Measurements from ENCODE around the gene MAP4K4.
"Not testable (repeated sequence)": the region's sequence is repeated elsewhere in the genome, so short reads cannot be mapped to it uniquely, and the experiment has no call there.

Gene MAP4K4

GRCh38 chr2:101930019-101930418 lies 232.5 kb downstream of the MAP4K4 start:
- Histone ChIP-seq H3K9me3 (ENCODE audit: insufficient read depth, low read depth, low read length) (peaks cover 8% of the 10 kb centered on the region; the same call in 1 of the 2 replicates), H2AFZ (ENCODE audit: low read length) (no peak overlapping the region), H3K4me2 (ENCODE audit: low read depth, low read length, poor library complexity, severe bottlenecking) (no peak overlapping the region), H3K4me1 (ENCODE audit: insufficient read depth, low read length, poor library complexity, severe bottlenecking) (peaks cover 5% of the 10 kb centered on the region), H4K20me1 (ENCODE audit: insufficient read depth, low read length, poor library complexity, severe bottlenecking) (no peaks in the 10 kb centered on the region), H3K79me2 (ENCODE audit: insufficient read depth, low read length) (no peaks in the 10 kb centered on the region), H3K36me3 (ENCODE audit: insufficient read depth, low read length) (no peaks in the 10 kb centered on the region), H3F3A (ENCODE audit: low read depth) (no peaks in the 10 kb centered on the region), H3K9me2 (replicated peaks; ENCODE audit: low read depth, low read length) (no peaks in the 10 kb centered on the region), H3K27me3 (ENCODE audit: insufficient read depth, low read length, poor library complexity, severe bottlenecking) (no peaks in the 10 kb centered on the region), H3K9ac (ENCODE audit: low read depth, low read length, poor library complexity, severe bottlenecking) (no peak overlapping the region), H3K4me3 (ENCODE audit: low read length, poor library complexity, severe bottlenecking) (no peak overlapping the region)
- TF ChIP-seq CTCF (conservative IDR thresholded peaks at IDR 0.05; ENCODE audit: low read length) = no peak
- TF ChIP-seq EZH2phosphoT487 (IDR thresholded peaks at IDR 0.05; ENCODE audit: borderline replicate concordance) = no peak

DNA sequence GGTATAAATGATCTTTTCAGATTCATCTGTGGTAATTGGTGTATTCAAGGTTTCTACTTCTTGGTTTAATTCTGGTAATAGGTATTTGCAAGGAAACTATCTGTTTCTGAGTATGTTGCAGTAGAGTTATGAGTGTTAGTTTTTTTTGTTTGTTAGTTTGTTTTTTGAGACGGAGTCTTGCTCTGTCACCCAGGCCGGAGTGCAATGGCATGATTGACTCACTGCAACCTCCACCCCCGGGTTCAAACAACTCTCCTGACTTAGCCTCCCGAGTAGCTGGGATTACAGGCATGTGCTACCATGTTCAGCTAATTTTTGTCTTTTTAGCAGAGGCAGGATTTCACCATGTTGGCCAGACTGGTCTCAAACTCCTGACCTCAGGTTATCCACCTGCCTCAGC lies 233.3 kb downstream of the MAP4K4 start:
- Histone ChIP-seq H3K27me3 (ENCODE audit: insufficient read depth, low read length, poor library complexity, severe bottlenecking) (no peaks in the 10 kb centered on the region), H3K4me2 (ENCODE audit: low read depth, low read length, poor library complexity, severe bottlenecking) (no peak overlapping the region), H3K9me2 (replicated peaks; ENCODE audit: low read depth, low read length) (no peaks in the 10 kb centered on the region), H3K4me1 (ENCODE audit: insufficient read depth, low read length, poor library complexity, severe bottlenecking) (peaks cover 5% of the 10 kb centered on the region), H4K20me1 (ENCODE audit: insufficient read depth, low read length, poor library complexity, severe bottlenecking) (no peaks in the 10 kb centered on the region), H3K36me3 (ENCODE audit: insufficient read depth, low read length) (no peaks in the 10 kb centered on the region), H3K9me3 (ENCODE audit: insufficient read depth, low read depth, low read length) (peaks cover 8% of the 10 kb centered on the region; the same call in 1 of the 2 replicates), H3K9ac (ENCODE audit: low read depth, low read length, poor library complexity, severe bottlenecking) (no peak overlapping the region), H3K4me3 (ENCODE audit: low read length, poor library complexity, severe bottlenecking) (no peak overlapping the region), H2AFZ (ENCODE audit: low read length) (no peak overlapping the region), H3K79me2 (ENCODE audit: insufficient read depth, low read length) (no peaks in the 10 kb centered on the region), H3F3A (ENCODE audit: low read depth) (no peaks in the 10 kb centered on the region)
- TF ChIP-seq CTCF (conservative IDR thresholded peaks at IDR 0.05; ENCODE audit: low read length) (no peak), EZH2phosphoT487 (IDR thresholded peaks at IDR 0.05; ENCODE audit: borderline replicate concordance) (no peak)

GRCh38 chr2:101931402-101931801 lies 233.9 kb downstream of the MAP4K4 start:
- Histone ChIP-seq H3K4me2 (ENCODE audit: low read depth, low read length, poor library complexity, severe bottlenecking) (peak overlapping the region; percentile 48), H3K36me3 (ENCODE audit: insufficient read depth, low read length) (no peaks in the 10 kb centered on the region), H3K27me3 (ENCODE audit: insufficient read depth, low read length, poor library complexity, severe bottlenecking) (no peaks in the 10 kb centered on the region), H3K9me2 (replicated peaks; ENCODE audit: low read depth, low read length) (no peaks in the 10 kb centered on the region), H3K9me3 (ENCODE audit: insufficient read depth, low read depth, low read length) (peaks cover 8% of the 10 kb centered on the region; the same call in 1 of the 2 replicates), H3K4me1 (ENCODE audit: insufficient read depth, low read length, poor library complexity, severe bottlenecking) (peaks cover 5% of the 10 kb centered on the region), H4K20me1 (ENCODE audit: insufficient read depth, low read length, poor library complexity, severe bottlenecking) (no peaks in the 10 kb centered on the region), H2AFZ (ENCODE audit: low read length) (peak overlapping the region; percentile 32; the same call in 1 of the 2 replicates), H3K4me3 (ENCODE audit: low read length, poor library complexity, severe bottlenecking) (no peak overlapping the region), H3F3A (ENCODE audit: low read depth) (no peaks in the 10 kb centered on the region), H3K9ac (ENCODE audit: low read depth, low read length, poor library complexity, severe bottlenecking) (no peak overlapping the region), H3K79me2 (ENCODE audit: insufficient read depth, low read length) (no peaks in the 10 kb centered on the region)
- TF ChIP-seq CTCF (conservative IDR thresholded peaks at IDR 0.05; ENCODE audit: low read length) (no peak), EZH2phosphoT487 (IDR thresholded peaks at IDR 0.05; ENCODE audit: borderline replicate concordance) (no peak)

- not testable (repeated sequence) for H3F3A ChIP-seq (ENCODE audit: low read depth); H3K9ac ChIP-seq (ENCODE audit: low read depth, low read length, poor library complexity, severe bottlenecking); H3K79me2 ChIP-seq (ENCODE audit: insufficient read depth, low read length); H3K4me1 ChIP-seq (ENCODE audit: insufficient read depth, low read length, poor library complexity, severe bottlenecking); H3K4me2 ChIP-seq (ENCODE audit: low read depth, low read length, poor library complexity, severe bottlenecking); H3K4me3 ChIP-seq (ENCODE audit: low read length, poor library complexity, severe bottlenecking); H3K36me3 ChIP-seq (ENCODE audit: insufficient read depth, low read length); H3K9me3 ChIP-seq (ENCODE audit: insufficient read depth, low read depth, low read length); H3K9me2 ChIP-seq (replicated peaks; ENCODE audit: low read depth, low read length); H4K20me1 ChIP-seq (ENCODE audit: insufficient read depth, low read length, poor library complexity, severe bottlenecking); H2AFZ ChIP-seq (ENCODE audit: low read length); H3K27me3 ChIP-seq (ENCODE audit: insufficient read depth, low read length, poor library complexity, severe bottlenecking)
Measured at GRCh38 chr2:101935764-101936163, 238.3 kb downstream of the MAP4K4 start.
